Osteoblast (primary cell): ENCODE measurements around the gene HOOK1. TPM values are rescaled to one million over a fixed set of nuclear protein-coding genes. Genes with fewer than 3 reads are reported as not detected.

Source experiments
- DNase-seq: peaks from one replicate; pipeline ENCODE4 v3.0.0; 2011; ENCODE audit warnings: low spot score, mixed read lengths; ENCODE audit not compliant: insufficient read length; ENCODE audit errors: missing footprints
- H2AFZ ChIP-seq: 2 replicates; pipeline ENCODE4 v1.6.0; 2011; ENCODE audit warnings: mild to moderate bottlenecking, low read length
- H3K27ac ChIP-seq: 2 replicates; pipeline ENCODE4 v1.5.1; 2011; ENCODE audit warnings: mild to moderate bottlenecking, low read depth, low read length, moderate library complexity
- H3K27me3 ChIP-seq: 2 replicates; pipeline ENCODE4 v1.6.0; 2012; ENCODE audit warnings: mild to moderate bottlenecking, control low read depth, inconsistent platforms, low read length, moderate library complexity; ENCODE audit not compliant: insufficient read depth
- H3K36me3 ChIP-seq: 2 replicates; pipeline ENCODE4 v1.5.1; 2011; ENCODE audit warnings: mild to moderate bottlenecking, low read length, control low read depth, moderate library complexity; ENCODE audit not compliant: insufficient read depth
- H3K4me1 ChIP-seq: 2 replicates; pipeline ENCODE4 v1.5.1; 2011; ENCODE audit warnings: mild to moderate bottlenecking, low read length, control low read depth, moderate library complexity; ENCODE audit not compliant: insufficient read depth
- H3K4me2 ChIP-seq: 2 replicates; pipeline ENCODE4 v1.6.0; 2011; ENCODE audit warnings: mild to moderate bottlenecking, low read length; ENCODE audit not compliant: insufficient read depth
- H3K4me3 ChIP-seq: fragments of 200-600 bp; sonication (generic); 3 replicates; pipeline ENCODE4 v1.5.1; 2012; ENCODE audit warnings: mild to moderate bottlenecking, low read length, inconsistent platforms; ENCODE audit not compliant: insufficient read depth
- H3K79me2 ChIP-seq: 2 replicates; pipeline ENCODE4 v1.6.0; 2012; ENCODE audit warnings: mild to moderate bottlenecking, low read length, control low read depth, inconsistent platforms; ENCODE audit not compliant: insufficient read depth
- H3K9me3 ChIP-seq: 2 replicates; pipeline ENCODE4 v1.5.1; 2011; ENCODE audit warnings: low read depth, low read length, control low read depth
- H4K20me1 ChIP-seq: 2 replicates; pipeline ENCODE4 v1.6.0; 2012; ENCODE audit warnings: mild to moderate bottlenecking, low read length, control low read depth; ENCODE audit not compliant: insufficient read depth
- total RNA-seq: library from RNA; depleted of rRNA; stranded (reverse); fragments of >200 nt; gene quantifications from 2 replicates; pipeline ENCODE4 v1.2.3, GENCODE V29; 2012
- TF ChIP-seq, protein P1 (sequence below): IDR thresholded peaks from 2 replicates; pipeline ENCODE4 v1.5.1; 2011; ENCODE audit warnings: mild to moderate bottlenecking, low read depth, low read length, moderate library complexity; ENCODE audit errors: extremely low read depth

Gene HOOK1
- total RNA-seq, 1 donor = not detected

GRCh38 chr1:59788825-59789224 is 25.9 kb upstream of the HOOK1 start:
- TF ChIP-seq, protein P1, sequence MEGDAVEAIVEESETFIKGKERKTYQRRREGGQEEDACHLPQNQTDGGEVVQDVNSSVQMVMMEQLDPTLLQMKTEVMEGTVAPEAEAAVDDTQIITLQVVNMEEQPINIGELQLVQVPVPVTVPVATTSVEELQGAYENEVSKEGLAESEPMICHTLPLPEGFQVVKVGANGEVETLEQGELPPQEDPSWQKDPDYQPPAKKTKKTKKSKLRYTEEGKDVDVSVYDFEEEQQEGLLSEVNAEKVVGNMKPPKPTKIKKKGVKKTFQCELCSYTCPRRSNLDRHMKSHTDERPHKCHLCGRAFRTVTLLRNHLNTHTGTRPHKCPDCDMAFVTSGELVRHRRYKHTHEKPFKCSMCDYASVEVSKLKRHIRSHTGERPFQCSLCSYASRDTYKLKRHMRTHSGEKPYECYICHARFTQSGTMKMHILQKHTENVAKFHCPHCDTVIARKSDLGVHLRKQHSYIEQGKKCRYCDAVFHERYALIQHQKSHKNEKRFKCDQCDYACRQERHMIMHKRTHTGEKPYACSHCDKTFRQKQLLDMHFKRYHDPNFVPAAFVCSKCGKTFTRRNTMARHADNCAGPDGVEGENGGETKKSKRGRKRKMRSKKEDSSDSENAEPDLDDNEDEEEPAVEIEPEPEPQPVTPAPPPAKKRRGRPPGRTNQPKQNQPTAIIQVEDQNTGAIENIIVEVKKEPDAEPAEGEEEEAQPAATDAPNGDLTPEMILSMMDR = no peak
- H3K27ac ChIP-seq = no peak overlapping the region
- no peak overlapping the region for H2AFZ ChIP-seq
- no peaks in the 10 kb centered on the region for H3K79me2 ChIP-seq
- DNase-seq = no peak
- H3K4me1 ChIP-seq = no peaks in the 10 kb centered on the region
- H4K20me1 ChIP-seq = no peaks in the 10 kb centered on the region
- H3K4me3 ChIP-seq = no peak overlapping the region
- H3K36me3 ChIP-seq = no peaks in the 10 kb centered on the region
- H3K4me2 ChIP-seq = no peak overlapping the region
- no peaks in the 10 kb centered on the region for H3K27me3 ChIP-seq
- no peaks in the 10 kb centered on the region for H3K9me3 ChIP-seq

GRCh38 chr1:59798600-59798999 is 16.1 kb upstream of the HOOK1 start:
- H3K4me3 ChIP-seq = no peak overlapping the region
- H3K4me2 ChIP-seq = no peak overlapping the region
- H3K27ac ChIP-seq = no peak overlapping the region
- no peaks in the 10 kb centered on the region for H3K9me3 ChIP-seq
- H3K79me2 ChIP-seq = no peaks in the 10 kb centered on the region
- H3K4me1 ChIP-seq = no peaks in the 10 kb centered on the region
- DNase-seq = no peak
- H3K36me3 ChIP-seq = no peaks in the 10 kb centered on the region
- H4K20me1 ChIP-seq = no peaks in the 10 kb centered on the region
- TF ChIP-seq, protein P1 = no peak
- no peak overlapping the region for H2AFZ ChIP-seq
- H3K27me3 ChIP-seq = no peaks in the 10 kb centered on the region

DNA sequence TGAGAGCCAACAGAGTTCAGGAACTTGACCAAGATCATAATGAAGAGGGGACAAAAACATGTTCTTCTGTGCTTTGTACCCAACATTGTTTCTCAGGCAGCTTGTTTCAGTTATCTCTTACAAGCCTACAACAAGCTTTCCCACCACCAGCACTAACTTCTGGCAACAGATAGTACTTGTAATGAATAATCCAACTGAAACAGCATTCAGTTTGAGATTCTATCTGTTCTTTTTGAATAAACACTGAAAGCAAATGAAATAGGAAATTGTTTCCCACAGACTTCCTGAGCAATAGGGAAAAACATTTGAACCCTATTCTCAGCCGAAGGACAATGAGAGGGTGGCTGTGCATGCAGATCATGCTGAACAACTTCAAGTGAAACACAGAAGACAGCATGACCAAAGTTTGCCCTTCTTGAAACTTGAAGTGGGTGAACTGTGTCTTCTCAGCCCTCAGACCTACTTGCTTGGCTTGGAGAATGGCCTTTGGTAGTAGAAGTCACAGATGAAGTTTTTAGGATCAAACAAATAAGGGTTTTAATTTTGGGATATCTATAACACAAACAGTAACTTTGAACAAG is 11.2 kb upstream of the HOOK1 start:
- Histone ChIP-seq H3K27ac (no peak overlapping the region), H3K9me3 (no peaks in the 10 kb centered on the region), H3K4me2 (no peak overlapping the region), H3K36me3 (no peaks in the 10 kb centered on the region), H2AFZ (no peak overlapping the region), H3K4me3 (no peak overlapping the region), H3K4me1 (no peaks in the 10 kb centered on the region), H3K79me2 (no peaks in the 10 kb centered on the region), H4K20me1 (no peaks in the 10 kb centered on the region), H3K27me3 (no peaks in the 10 kb centered on the region)
- TF ChIP-seq, protein P1 = no peak
- no peak for DNase-seq

DNA sequence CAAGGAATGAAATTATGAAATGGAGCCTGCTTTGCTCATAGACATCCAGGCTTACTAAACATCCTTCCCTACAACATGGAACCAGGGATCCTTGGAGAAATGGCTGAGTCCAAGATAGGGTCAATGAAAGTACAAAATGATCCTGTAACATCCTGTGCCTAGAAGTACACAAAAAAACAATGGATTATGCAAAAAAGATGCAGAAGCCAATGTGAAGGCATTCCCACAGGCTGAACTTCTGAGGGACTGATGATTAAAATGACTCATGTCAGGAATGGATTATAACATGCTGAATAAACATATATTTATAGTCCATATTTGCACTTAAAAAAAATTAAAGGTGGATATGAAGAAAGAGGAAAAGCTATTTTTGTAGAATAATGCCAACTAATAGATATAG is 10.4 kb upstream of the HOOK1 start:
- no peaks in the 10 kb centered on the region for H3K36me3 ChIP-seq
- TF ChIP-seq, protein P1 = no peak
- no peak overlapping the region for H3K27ac ChIP-seq
- no peak for DNase-seq
- H3K79me2 ChIP-seq = no peaks in the 10 kb centered on the region
- no peak overlapping the region for H3K4me2 ChIP-seq
- H3K27me3 ChIP-seq = no peaks in the 10 kb centered on the region
- H3K4me3 ChIP-seq = no peak overlapping the region
- H3K9me3 ChIP-seq = no peaks in the 10 kb centered on the region
- no peaks in the 10 kb centered on the region for H4K20me1 ChIP-seq
- no peak overlapping the region for H2AFZ ChIP-seq
- no peaks in the 10 kb centered on the region for H3K4me1 ChIP-seq
